Stromal cell of bone marrow (primary cell): ENCODE data around the gene RCOR1.
"Not testable (repeated sequence)": the region's sequence is repeated elsewhere in the genome, so short reads cannot be mapped to it uniquely, and the experiment has no call there.

Experiments
- DNase-seq: peaks from one replicate; pipeline ENCODE4 v3.0.0-alpha.2; 2012; ENCODE audit warnings: low read depth

Gene RCOR1

GRCh38 chr14:102629808-102630350, 37.4 kb downstream of the RCOR1 start:
- no peak for DNase-seq

- DNase-seq, result no peak
These were observed 38.0 kb downstream of the RCOR1 start for GRCh38 chr14:102630405-102630804.

GRCh38 chr14:102630881-102631280, 38.4 kb downstream of the RCOR1 start:
- no peak for DNase-seq

- DNase-seq, result no peak
These were observed 41.6 kb downstream of the RCOR1 start for GRCh38 chr14:102633906-102634595.

- not testable (repeated sequence) for DNase-seq
These were observed 47.2 kb downstream of the RCOR1 start for GRCh38 chr14:102639611-102640010.

- DNase-seq, result no peak
These were observed 52.1 kb downstream of the RCOR1 start for GRCh38 chr14:102644523-102644922.

GRCh38 chr14:102645746-102646440, 53.4 kb downstream of the RCOR1 start:
- no peak for DNase-seq

- DNase-seq, result no peak
These were observed 54.2 kb downstream of the RCOR1 start for GRCh38 chr14:102646615-102647014.

- DNase-seq, result no peak
These were observed 59.7 kb downstream of the RCOR1 start for GRCh38 chr14:102652194-102652593.

- no peak for DNase-seq
These were observed 61.8 kb downstream of the RCOR1 start for GRCh38 chr14:102654298-102654697.

GRCh38 chr14:102655137-102655536, 62.7 kb downstream of the RCOR1 start:
- DNase-seq, result no peak

- DNase-seq, result peak; percentile 29
These were observed 67.3 kb downstream of the RCOR1 start for GRCh38 chr14:102659797-102660196.

GRCh38 chr14:102661614-102662013, 69.2 kb downstream of the RCOR1 start:
- no peak for DNase-seq

- DNase-seq, result no peak
These were observed 70.4 kb downstream of the RCOR1 start for GRCh38 chr14:102662636-102663430.

GRCh38 chr14:102663440-102663839, 71.0 kb downstream of the RCOR1 start:
- DNase-seq, result no peak

GRCh38 chr14:102665621-102666020, 73.2 kb downstream of the RCOR1 start:
- DNase-seq, result no peak

- no peak for DNase-seq
These were observed 74.2 kb downstream of the RCOR1 start for GRCh38 chr14:102666635-102667034.

GRCh38 chr14:102667703-102668102, 75.3 kb downstream of the RCOR1 start:
- no peak for DNase-seq

- no peak for DNase-seq
These were observed 75.9 kb downstream of the RCOR1 start for GRCh38 chr14:102668291-102668873.

GRCh38 chr14:102671410-102671809, 79.0 kb downstream of the RCOR1 start:
- no peak for DNase-seq

GRCh38 chr14:102672410-102672960, 80.0 kb downstream of the RCOR1 start:
- no peak for DNase-seq

- DNase-seq, result no peak
These were observed 82.9 kb downstream of the RCOR1 start for GRCh38 chr14:102675396-102675795.
